Pulmonary artery endothelial cell (primary cell): Measurements from ENCODE around the gene MAST3. TPM values are rescaled to one million over a fixed set of nuclear protein-coding genes. Genes with fewer than 3 reads are reported as not detected.

Experiments used
- DNase-seq: peaks from one replicate; pipeline ENCODE4 v3.0.0-alpha.2; 2011; ENCODE audit warnings: low read depth, low spot score
- total RNA-seq: library from RNA; depleted of rRNA; stranded (reverse); fragments of >200 nt; gene quantifications from 2 replicates; pipeline ENCODE4 v1.2.3, GENCODE V29; 2014

MAST3 gene
- total RNA-seq, 1 donor from 2014 or later: 0.92 TPM

DNA sequence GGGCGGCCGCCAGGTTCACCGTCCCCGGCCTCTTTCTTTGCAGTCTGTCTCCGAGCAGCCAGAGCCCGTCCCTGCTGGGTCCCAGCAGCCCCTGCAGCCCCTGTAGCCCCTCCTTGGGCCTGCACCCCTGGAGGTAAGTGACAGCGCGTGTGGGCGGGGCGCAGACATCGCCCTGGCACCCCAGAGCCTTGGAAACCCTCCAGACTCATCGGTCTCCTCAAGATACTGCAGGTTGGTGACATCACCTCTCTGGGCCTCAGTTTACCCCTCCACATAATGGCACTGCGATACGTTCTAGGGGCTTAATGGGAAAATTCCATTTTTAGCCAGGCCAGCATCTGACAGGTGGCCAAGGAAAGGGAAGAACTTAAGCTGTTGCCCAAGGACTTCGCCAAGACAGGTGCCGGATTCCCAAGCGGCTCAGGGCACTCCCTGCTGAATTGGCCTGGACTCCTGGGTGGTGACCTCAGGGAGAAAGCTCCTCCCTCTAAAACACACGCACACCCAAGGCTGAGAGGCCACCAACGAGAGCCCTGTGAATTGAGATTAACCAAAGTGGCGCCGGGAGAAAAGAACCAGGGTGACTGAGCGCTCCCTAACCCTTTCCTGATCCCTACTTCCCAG is 13.1 kb downstream of the MAST3 start:
- DNase-seq: no peak

DNA sequence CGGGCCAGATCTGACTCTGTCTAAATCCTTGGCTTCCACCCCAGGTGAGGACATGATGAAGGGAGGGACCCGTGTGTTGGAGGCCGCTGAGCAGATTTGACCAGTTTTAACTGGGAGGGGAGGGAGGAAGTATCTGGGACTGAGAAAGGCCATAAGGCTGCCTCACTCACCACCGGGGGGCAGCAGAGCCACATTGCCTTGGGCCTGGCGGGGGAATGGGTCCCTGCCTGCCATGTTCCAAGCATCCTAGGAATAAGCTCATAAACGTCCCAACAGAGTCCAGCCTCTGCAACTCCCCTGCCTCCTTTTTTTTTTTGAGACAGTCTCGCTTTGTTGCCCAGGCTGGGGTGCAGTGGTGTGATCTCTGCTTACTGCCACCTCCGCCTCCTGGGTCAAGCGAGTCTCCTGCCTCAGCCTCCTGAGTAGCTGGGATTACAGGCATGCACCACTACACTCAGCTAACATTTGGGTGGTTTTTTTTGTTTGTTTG is 15.5 kb downstream of the MAST3 start:
- peak; percentile 51 for DNase-seq

DNA sequence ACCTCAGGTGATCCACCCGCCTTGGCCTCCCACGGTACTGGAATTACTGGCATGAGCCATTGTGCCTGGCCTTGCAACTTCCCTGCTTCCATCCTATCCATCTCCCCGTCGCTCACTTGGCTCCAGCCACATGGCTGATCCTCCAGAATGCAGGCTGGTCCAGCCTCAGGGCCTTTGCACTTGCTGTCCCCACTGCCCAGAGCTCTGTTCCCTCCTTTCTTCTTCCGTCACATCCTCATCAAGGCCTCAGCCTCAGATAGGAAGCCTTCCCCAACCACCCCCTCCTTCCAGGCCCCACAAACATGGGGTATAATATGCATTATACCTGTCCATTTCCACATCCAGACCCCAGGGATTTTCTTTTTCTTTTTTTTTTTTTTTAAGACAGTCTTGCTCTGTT is 16.2 kb downstream of the MAST3 start:
- DNase-seq: no peak

DNA sequence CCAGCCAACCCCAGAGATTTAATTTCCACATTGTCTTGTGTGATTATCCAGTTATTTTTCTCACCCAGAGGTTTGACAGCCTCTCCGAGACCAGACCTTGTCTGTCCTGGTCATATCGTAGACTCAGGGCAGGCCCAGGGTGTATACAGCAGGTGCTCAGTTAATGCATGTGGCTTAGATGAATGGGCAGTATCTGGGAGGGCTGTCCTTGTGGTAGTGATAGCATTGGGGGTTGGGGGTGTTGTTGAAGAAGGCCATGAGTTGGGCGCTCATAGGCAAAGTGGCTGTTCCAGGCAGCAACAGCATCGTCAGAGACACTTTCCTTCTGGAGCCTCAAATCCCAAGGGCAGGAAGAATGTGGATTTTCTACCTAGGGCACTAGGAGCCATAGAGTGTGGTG is 16.9 kb downstream of the MAST3 start:
- DNase-seq: no peak

DNA sequence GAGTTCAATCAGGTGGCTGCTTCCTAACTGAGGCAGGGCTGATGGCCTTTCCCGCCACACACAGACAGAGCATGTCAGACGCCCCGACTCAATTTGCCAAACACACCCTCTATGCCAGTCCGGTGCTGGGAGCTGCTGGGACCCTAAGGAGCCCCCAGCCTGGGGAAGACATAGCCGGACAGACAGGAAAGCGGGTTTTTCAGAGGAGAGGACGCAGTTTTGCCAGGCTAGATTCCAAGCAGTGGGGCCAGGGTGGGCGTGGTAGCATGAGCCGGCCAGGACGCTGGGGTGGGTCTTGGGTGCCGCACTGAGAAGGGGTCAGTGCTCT is 19.8 kb downstream of the MAST3 start:
- no peak for DNase-seq

DNA sequence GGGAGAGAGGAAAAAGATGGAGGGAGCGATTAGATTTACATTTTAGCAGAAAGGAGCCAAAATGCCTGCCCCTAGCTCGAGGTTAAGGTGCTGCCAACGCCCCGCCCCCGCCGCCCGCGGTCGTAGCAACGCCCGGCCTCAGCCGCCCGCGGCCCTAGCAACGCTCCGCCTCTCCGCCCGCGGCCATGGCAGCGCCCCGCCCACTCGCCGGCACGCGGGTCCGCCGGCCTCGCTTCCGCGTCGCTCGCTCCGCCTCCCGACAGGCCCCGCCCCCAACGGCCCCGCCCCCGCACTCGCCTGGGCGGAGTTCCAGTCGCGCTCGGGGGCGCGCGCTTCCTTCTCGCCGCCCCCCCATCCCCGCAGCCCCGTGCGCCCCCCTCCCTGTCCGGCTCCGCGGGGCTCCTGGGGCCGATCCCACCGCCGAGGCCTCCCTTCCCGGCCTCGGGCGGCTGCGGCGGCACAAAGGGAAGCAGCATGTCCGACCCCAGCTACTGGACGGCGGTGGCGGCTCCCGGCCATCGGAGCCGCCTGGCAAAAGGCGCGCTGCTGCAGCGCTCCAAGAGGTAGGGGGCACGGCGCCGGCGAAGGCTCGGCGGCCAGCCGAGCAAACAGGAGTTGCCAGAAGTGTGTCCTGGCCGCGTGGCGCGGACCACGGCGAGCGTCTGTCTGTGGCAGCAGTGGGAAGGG is 20.3 kb downstream of the MAST3 start:
- DNase-seq: peak; percentile 30

DNA sequence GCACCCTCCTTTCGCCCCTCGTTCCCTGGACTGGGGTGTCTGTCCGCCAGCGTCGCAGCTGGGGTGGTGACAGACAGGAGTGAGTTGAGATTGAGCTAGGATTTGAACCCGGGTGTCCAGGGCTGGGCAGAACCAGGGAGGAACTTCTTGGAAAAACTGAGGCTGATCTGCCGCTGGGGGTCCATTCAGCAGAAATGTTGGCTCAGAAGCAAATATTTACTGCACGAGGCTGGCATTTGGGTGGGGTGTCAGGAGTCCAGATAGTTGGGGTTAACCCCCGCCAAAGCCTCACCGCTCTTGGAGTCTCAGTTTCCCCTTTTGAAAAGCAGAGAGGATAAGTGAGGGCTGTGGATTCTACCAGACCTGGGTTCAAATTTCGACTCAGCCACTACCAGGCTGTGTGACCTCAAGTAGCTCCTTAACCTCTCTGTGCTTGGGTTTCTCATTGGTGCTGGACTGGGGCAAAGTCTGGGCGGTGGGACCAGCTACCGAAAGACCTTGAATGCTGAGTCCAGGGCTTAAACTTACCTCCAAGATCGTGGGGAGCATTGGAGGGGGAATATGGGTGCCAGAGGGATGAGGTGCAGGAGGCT is 20.9 kb downstream of the MAST3 start:
- no peak for DNase-seq

DNA sequence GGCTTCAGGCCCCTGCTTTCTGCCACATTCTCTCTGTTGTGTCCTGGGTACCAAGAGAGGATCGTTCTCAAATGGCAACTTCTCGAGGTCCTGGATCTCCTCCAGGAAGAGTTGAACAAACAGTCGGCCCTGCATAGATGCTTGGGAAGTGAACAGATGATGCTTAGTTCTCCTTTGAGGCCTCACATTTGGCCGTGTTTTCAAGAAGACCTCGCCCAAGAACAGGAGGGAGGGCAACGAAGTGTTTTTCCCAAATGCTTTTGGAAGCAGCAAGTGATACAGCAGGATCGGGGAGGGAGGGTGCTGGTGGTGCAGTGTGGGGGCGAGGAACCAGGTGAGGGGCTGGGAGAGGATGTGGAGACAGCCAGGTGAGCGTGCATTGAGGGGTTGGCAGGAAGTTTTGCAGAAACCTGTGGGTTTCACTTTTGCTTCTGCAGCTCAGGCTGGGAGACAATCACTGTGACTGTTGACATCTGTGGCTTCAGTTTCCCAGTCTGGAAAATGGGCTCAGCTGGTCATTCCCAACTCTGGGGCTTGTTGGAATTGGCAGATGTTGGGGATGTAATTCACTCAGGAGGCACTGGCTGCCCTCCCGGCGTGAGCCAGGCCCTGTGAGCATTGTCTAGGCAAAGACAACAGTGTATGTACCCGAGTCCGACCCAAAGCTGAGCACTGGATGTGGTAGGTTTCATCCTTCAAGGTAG is 21.6 kb downstream of the MAST3 start:
- DNase-seq: no peak

DNA sequence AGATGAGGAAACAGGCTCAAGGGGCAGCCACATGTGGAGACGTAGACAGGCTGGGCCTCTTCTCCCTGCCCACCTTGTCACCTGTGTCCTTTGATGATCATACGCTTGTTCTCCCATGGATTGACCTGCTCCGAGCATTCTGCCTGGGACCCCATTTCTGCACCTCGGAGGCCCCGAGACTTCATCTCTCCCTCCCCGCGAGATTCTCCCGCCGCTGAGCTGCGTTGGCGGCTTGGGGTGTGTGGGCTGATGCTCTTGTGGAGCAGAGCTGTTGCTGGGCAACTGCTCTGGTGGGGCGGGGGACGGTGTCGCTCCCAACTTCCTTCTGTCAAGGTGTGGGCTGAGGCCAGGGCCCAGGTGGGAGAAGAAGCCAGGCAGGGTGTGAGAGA is 22.1 kb downstream of the MAST3 start:
- no peak for DNase-seq

DNA sequence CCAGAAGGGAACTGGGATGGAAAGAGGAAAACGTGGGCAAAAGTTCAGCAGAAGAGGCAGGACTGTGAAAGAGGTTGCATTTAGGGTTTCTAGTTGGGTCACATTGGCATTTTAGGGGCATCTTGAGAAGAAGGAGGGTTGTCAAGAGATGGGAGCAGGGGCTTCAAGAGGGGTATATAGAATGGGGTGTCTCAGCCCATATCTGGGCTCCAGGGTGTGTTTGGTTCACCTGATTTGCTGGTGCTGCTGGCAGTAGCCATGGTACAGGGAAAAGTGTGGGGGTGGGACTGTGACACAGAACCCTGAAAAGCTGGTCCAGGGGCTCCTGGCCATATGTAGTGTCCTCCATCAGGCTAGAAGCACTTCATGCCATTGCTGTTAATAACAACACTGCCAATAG is 22.5 kb downstream of the MAST3 start:
- DNase-seq: no peak

DNA sequence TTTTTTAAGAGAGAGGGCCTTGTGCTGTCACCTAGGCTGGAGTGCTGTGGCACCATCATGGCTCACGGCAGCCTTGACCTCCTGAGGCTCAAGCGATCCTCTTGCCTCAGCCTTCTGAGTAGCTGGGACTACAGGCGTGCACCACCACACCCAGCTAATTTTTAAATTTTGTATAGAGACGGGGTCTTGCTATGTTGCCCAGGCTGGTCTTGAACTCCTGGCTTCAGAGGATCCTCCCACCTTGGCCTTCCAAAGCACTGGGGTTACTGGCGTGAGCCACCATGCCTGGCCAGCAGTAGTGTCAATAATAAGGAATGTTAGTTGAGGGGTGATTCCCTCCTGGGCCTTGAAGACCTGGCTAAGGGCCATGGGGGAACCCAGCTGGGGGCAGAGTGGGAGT is 23.6 kb downstream of the MAST3 start:
- no peak for DNase-seq

DNA sequence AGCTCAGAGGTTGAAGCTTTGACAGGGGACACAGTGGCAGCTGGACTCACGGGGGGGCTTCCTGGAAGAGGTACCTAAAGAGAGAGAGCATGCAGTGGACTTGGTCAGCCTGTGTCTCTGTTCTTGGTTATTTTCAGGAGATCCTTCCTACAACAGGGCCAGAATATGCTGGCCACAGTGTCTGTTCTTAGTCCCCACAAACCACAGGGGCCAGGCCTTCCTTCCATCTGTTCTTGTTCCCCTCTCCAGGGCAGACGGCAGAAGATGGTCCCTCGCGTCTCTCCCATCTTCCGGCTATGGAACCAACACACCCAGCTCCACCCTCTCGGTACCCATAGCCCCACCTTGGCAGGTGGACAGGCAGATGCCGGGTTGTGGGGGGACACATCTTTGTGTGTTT is 24.8 kb downstream of the MAST3 start:
- no peak for DNase-seq

DNA sequence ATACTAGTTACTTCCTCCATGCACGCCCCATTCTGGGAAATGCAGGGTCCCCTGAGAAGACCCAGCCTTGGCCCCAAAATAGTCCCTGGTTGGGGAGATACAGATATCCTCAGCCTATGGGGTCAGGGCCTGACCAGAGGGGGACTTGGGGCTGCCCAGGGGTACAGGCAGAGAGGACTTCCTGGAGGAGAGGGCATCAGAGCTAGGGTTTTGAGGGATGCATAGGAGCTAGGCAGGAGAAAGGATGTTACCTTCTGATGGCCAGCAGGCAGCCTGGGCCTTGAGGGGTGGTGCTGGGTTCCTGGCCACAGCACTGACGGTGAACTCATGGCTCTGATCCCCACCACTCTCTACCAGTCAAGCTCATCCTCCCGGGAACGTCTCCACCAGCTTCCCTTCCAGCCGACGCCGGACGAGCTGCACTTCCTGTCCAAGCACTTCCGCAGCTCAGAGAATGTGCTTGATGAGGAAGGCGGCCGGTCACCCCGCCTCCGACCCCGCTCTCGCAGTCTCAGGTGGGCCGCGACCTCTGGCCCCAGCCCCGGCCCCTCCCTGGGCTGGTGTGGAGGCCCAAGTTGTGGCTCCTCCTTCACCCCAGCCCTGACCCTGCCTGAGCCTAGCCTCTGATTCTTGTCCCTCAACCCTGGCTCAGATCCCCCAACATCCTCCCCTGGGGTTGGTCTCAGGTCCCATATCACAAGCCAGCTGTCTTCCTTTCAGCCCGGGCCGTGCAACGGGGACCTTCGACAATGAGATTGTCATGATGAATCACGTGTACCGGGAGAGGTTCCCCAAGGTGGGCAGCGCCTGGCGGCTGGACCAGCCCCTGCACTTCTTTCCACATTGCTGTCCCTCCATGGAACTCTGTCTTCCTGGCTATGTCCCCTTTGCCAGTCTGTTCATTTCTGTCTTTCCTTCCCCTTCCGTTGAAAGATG is 25.6 kb downstream of the MAST3 start:
- no peak for DNase-seq

DNA sequence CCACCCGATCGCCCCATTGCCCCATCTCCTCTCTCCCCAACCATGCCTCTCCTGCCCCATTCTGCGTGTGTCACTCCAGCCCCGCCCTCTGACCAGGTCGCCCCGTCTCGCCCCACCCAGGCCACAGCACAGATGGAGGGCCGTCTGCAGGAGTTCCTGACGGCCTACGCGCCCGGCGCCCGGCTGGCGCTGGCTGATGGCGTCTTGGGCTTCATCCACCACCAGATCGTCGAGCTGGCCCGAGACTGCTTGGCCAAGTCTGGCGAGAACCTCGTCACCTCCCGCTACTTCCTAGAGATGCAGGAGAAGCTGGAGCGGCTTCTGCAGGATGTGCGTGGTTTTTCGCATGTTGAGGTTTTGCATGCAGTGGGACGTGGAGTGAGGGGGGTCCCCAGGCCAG is 26.2 kb downstream of the MAST3 start:
- DNase-seq: no peak

DNA sequence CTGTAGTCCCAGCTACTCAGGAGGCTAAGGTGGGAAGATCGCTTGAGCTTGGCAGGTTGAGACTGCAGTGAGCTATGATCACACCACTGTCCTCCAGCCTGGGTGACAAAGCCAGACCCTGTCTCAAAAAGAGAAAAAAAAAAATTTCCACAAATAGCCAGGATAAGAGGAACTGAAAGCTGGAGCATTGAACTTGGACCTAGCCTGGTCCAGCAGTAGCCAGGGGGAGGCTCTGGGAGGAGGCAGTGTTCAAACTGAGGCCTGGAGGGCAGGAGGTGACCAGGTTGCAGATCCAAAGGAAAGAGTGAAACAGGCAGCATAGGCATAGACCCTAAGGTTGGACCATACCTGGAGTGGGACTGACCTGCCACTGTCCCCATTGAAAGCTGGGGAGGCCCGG is 28.5 kb downstream of the MAST3 start:
- no peak for DNase-seq

DNA sequence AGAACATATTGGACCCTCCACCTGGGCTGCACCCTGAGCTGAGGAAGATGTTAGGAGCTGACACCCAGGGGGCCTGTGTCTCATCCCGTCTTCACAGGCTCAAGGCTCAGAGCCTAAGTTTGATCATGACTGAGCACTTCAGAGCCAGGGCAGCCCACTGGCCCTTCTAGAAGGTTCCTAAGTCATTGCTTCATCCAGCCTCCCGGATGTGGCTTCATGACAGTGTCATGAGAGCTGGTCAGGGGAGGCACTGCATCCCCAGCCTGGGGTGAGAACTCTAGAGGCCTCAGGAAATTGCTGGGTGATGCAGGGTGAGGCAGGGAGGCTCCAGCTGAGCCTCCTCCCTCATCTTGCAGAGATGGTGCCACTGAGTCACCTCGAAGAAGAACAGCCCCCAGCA is 30.5 kb downstream of the MAST3 start:
- DNase-seq: no peak

DNA sequence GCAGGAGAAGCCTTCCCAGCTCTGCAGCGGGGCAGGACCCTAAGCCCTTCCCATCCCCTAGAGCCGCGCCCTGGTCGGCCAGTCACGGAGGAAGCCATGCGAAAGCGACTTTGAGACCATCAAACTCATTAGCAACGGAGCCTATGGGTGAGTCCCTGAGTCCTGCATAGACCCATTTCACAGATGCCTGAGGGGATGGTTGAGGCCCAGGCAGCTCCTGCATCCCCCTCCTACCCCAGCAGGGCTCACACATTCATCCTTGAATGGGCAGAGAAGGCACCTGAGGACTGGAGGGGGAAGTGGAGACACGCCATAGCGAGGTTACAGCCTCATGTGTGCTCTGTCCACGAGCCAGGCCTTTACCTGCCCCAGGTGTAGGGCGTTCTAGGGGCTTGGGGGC is 31.2 kb downstream of the MAST3 start:
- DNase-seq: no peak

DNA sequence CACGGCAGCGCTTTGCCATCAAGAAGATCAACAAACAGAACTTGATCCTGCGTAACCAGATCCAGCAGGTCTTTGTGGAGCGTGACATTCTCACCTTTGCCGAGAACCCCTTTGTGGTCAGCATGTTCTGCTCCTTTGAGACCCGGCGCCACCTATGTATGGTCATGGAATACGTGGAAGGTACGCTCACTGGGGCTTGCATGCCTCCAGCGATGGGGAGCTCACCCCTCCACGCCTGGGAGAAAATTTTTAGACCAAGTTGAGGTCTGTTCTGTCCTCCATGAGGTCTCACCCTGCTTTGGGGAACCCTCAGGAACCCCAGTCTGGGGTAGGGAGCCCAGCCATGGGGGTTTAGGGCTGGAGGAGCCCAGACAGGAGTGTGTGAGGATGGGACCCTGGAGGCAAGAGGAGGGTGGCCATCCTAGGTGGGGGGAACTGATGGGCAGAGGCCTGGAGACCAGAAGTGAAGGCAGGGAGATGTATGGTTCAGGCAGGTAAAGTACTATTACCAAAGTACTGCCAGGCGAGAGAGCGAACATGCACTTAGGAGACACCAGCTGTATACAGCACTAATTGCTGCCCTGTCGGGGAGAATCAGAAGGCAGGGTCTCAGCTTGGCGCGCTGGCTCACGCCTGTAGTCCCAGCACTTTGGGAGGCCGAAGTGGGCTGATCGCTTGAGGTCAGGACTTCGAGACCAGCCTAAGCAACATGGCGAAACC is 33.1 kb downstream of the MAST3 start:
- DNase-seq: no peak

DNA sequence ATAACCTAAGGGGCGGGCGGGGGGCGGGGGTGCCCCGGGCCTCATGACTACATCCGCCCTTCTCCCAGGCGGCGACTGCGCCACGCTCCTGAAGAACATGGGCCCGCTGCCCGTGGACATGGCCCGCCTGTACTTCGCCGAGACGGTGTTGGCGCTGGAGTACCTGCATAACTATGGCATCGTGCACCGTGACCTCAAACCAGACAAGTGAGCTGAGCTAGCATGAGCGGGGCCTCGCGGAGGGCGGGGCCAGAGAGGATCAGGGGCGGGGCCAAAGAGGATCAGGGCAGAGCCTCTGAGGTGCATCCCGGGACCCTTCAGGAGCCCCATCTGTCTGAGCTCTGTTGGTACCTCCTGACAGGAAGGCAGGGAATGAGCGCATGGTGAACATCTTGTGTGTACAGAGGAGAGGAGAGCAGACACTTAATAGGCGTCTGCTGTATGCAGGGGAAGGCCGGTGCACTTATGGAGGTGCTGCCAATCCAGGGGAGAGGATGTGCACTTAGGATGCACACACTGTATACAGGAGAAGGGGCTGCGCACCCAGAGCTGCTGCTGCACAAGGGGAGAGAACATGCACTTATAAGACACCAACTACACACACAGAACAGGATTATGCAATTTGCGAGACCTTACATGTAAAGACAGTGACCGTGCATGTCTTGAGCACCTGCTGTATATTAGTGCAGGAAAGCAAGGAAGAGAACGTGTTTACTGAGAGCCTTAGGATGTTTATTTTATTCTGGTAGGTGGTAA is 34.4 kb downstream of the MAST3 start:
- DNase-seq: no peak
